Loucy (cell line): ENCODE data around the gene PANK2.

Experiments used
- CTCF ChIP-seq: fragments of 200-600 bp; sonication (generic); conservative IDR thresholded peaks from 2 replicates; pipeline ENCODE4 v1.5.1; 2014; ENCODE audit warnings: mild to moderate bottlenecking, antibody characterized with exemption, low read length
- EZH2phosphoT487 ChIP-seq: fragments of 200-600 bp; IDR thresholded peaks from 2 replicates; pipeline ENCODE4 v1.6.1; 2018; ENCODE audit warnings: antibody characterized with exemption, mild to moderate bottlenecking, moderate library complexity, borderline replicate concordance

DNA sequence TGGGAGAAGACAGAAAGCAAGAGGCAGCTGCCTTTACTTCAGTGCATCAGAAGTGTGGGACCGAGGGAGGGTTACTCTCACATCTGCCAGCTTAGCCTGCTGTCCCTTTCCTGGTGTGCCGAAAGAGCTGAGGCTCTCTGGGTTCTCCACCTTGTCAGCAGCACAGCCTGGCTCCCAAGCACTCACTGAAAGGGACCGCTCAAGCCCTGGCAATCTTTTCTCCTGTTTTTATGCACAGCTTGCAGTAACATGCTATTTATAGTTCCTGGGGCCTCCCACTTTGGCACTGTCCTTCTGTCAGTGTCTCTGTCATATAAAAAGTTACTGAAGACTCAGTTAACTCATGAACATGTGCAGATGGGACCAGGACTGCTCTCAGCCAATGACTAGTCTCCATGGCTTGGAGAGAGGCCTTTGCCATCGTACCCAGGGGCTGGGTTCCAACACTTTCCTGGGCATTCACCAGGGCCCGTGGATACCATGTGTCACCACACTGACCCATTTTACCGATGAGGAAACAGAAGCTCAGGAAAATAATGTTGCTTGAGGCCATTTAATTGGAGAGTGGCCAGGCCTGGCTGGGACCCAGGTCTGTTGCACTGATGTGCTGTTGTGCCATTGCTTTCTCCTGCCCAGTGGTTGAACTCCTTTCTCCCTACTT, 46.2 kb downstream of the PANK2 start:
- TF ChIP-seq CTCF (no peak), EZH2phosphoT487 (no peak)
